Measurements from ENCODE around the gene LRRC8E.

- TF ChIP-seq CTCF (IDR thresholded peaks at IDR 0.05) = no peak
- no peak for TF ChIP-seq POLR2A (IDR thresholded peaks at IDR 0.05)
Measured at GRCh38 chr19:7915250-7916102, 27.2 kb downstream of the LRRC8E start.
